Measurements from ENCODE around the gene CA10. TPM values are rescaled to one million over a fixed set of nuclear protein-coding genes. Genes with fewer than 3 reads are reported as not detected.

The CA10 gene
- total and polyA plus RNA-seq, 9 of the 15 experiments (the other 6 are each of a cell fraction or from before 2014, with no cell fraction given): not detected

DNA sequence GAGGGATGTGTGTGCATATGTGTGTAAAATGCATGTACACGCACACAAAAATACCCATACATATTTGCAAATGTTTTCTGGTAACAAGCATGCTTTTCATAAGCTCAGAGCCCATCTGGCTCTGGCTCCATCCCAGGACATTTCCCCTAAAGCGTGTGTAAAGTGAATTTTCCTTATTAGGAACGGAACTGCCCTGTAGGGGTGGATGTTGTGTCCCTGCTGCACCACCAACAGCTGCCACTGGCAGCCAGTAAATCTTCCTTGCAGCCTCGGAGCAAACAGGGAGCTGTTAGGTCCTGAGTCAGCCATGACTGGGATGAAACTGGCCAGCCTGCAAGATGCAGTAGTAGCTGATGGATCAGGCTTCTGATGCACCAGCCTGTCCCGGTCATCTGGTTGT lies 504.6 kb downstream of the CA10 start (continued):
- TF ChIP-seq, protein P1, sequence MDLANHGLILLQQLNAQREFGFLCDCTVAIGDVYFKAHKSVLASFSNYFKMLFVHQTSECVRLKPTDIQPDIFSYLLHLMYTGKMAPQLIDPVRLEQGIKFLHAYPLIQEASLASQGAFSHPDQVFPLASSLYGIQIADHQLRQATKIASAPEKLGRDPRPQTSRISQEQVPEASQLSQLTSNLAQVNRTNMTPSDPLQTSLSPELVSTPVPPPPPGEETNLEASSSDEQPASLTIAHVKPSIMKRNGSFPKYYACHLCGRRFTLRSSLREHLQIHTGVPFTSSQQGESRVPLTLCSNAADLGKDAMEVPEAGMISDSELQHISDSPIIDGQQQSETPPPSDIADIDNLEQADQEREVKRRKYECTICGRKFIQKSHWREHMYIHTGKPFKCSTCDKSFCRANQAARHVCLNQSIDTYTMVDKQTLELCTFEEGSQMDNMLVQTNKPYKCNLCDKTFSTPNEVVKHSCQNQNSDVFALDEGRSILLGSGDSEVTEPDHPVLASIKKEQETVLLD (IDR thresholded peaks at IDR 0.05): no peak
- no peak for TF ChIP-seq POLR2B (IDR thresholded peaks at IDR 0.05; ENCODE audit: low read depth, partially characterized antibody)
- TF ChIP-seq TCFL5 (CRISPR knock-in tag; conservative IDR thresholded peaks at IDR 0.05): no peak

DNA sequence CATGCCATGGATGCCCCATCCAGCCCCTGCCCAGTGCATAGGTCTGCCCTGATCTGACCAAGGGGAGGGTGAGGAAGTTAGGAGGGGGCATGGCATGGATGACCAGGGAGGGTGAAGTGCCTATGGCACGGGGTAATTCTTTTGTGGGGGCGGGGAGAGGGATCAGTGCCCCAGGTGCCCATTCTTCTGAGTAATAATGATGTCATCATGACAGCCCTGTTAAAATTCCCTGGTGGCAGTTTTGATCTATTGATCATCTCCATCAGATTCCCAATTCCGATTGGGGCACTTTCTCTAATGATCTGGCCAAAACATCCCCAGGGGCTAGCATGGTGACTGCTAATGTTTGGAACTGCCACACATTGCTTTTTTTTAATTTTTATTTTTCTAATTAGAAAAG lies 506.0 kb downstream of the CA10 start:
- DNase-seq (ENCODE audit: extremely low read depth in 1 of 4, low spot score in 3 of 4) (no peak), ATAC-seq (no peak), FAIRE-seq (no peak)
- WGBS (ENCODE audit: insufficient coverage, low coverage, missing lambda C conversion rate): 0% methylated on average over 3 of the region's 3 CpGs
- Histone ChIP-seq H3K27me3 (ENCODE audit: control insufficient read depth in 2 of 2, insufficient read depth in 2 of 2, low read length in 2 of 2) (no peaks in the 10 kb centered on the region), H3K9me1 (ENCODE audit: control insufficient read depth, insufficient read depth, low read length) (no peaks in the 10 kb centered on the region), H3K4me2 (ENCODE audit: insufficient read depth, low read length) (no peak overlapping the region), H4K20me1 (replicated peaks; ENCODE audit: control insufficient read depth, insufficient read depth, low read length) (no peaks in the 10 kb centered on the region), H2AFZ (ENCODE audit: low read depth, low read length) (no peak overlapping the region), H3K9me3 (replicated peaks; ENCODE audit: control insufficient read depth, insufficient read depth, low read depth, low read length) (no peaks in the 10 kb centered on the region), H3K79me2 (ENCODE audit: control insufficient read depth, insufficient read depth, low read length) (no peaks in the 10 kb centered on the region), H3K4me3 (no peak overlapping the region), H3K4me1 (replicated peaks in 1 of 2; ENCODE audit: control insufficient read depth in 2 of 2, insufficient read depth in 2 of 2, low read length in 2 of 2) (no peaks in the 10 kb centered on the region), H3K9ac (ENCODE audit: insufficient read depth in 1 of 2, low read depth in 2 of 2, low read length in 2 of 2) (no peak overlapping the region), H3K36me3 (ENCODE audit: control insufficient read depth, insufficient read depth, low read length) (no peaks in the 10 kb centered on the region), H3K27ac (ENCODE audit: extremely low read depth, low read depth, low read length) (no peak overlapping the region)
- CTCF ChIA-PET (ENCODE audit: low intra/inter-chr PET ratio): no interaction called here
- POLR2A ChIA-PET: no interaction called here
- intact Hi-C loops (cut with micrococcal nuclease) (no loop called here), in situ Hi-C loops (cut with MboI) (no loop called here)
- no TSS peak for BruUV-seq (replicated peaks)
- TF ChIP-seq, protein P2, sequence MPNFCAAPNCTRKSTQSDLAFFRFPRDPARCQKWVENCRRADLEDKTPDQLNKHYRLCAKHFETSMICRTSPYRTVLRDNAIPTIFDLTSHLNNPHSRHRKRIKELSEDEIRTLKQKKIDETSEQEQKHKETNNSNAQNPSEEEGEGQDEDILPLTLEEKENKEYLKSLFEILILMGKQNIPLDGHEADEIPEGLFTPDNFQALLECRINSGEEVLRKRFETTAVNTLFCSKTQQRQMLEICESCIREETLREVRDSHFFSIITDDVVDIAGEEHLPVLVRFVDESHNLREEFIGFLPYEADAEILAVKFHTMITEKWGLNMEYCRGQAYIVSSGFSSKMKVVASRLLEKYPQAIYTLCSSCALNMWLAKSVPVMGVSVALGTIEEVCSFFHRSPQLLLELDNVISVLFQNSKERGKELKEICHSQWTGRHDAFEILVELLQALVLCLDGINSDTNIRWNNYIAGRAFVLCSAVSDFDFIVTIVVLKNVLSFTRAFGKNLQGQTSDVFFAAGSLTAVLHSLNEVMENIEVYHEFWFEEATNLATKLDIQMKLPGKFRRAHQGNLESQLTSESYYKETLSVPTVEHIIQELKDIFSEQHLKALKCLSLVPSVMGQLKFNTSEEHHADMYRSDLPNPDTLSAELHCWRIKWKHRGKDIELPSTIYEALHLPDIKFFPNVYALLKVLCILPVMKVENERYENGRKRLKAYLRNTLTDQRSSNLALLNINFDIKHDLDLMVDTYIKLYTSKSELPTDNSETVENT (CRISPR knock-in tag; IDR thresholded peaks at IDR 0.05): no peak
- no peak for TF ChIP-seq SIN3B (IDR thresholded peaks at IDR 0.05; ENCODE audit: low read depth)
- TF ChIP-seq POLR2AphosphoS5 (IDR thresholded peaks at IDR 0.05; ENCODE audit: control insufficient read depth, insufficient read depth, low read depth, low read length): no peak
- TF ChIP-seq DIDO1 (tag; IDR thresholded peaks at IDR 0.05; ENCODE audit: low read depth): no peak
- TF ChIP-seq, protein P3, sequence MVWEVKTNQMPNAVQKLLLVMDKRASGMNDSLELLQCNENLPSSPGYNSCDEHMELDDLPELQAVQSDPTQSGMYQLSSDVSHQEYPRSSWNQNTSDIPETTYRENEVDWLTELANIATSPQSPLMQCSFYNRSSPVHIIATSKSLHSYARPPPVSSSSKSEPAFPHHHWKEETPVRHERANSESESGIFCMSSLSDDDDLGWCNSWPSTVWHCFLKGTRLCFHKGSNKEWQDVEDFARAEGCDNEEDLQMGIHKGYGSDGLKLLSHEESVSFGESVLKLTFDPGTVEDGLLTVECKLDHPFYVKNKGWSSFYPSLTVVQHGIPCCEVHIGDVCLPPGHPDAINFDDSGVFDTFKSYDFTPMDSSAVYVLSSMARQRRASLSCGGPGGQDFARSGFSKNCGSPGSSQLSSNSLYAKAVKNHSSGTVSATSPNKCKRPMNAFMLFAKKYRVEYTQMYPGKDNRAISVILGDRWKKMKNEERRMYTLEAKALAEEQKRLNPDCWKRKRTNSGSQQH (CRISPR knock-in tag; IDR thresholded peaks at IDR 0.05): no peak
- TF ChIP-seq, protein P4, sequence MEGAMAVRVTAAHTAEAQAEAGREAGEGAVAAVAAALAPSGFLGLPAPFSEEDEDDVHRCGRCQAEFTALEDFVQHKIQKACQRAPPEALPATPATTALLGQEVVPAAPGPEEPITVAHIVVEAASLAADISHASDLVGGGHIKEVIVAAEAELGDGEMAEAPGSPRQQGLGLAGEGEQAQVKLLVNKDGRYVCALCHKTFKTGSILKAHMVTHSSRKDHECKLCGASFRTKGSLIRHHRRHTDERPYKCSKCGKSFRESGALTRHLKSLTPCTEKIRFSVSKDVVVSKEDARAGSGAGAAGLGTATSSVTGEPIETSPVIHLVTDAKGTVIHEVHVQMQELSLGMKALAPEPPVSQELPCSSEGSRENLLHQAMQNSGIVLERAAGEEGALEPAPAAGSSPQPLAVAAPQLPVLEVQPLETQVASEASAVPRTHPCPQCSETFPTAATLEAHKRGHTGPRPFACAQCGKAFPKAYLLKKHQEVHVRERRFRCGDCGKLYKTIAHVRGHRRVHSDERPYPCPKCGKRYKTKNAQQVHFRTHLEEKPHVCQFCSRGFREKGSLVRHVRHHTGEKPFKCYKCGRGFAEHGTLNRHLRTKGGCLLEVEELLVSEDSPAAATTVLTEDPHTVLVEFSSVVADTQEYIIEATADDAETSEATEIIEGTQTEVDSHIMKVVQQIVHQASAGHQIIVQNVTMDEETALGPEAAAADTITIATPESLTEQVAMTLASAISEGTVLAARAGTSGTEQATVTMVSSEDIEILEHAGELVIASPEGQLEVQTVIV (CRISPR knock-in tag; IDR thresholded peaks at IDR 0.05; ENCODE audit: borderline replicate concordance): no peak
- TF ChIP-seq PRPF4 (IDR thresholded peaks at IDR 0.05; ENCODE audit: insufficient read depth, low read depth, low read length, poor library complexity, severe bottlenecking): no peak
- no peak for TF ChIP-seq ZNF140 (CRISPR knock-in tag; IDR thresholded peaks at IDR 0.05)
- TF ChIP-seq MYNN (IDR thresholded peaks at IDR 0.05): no peak
- no peak for TF ChIP-seq MYNN (CRISPR knock-in tag; IDR thresholded peaks at IDR 0.05)

Measured in K562 (cell line).